Ramos (cell line): ENCODE results near the gene LRRC47.

Source experiments
- in situ Hi-C: fragments of 300-500 bp; cut with MboI; formaldehyde crosslinking; loops from one replicate; pipeline ENCODE4 v1.14.3; 2022; ENCODE audit warnings: low sequenced_read_pairs; ENCODE audit not compliant: unreplicated experiment

Gene LRRC47

GRCh38 chr1:3738943-3739342 is 57.4 kb downstream of the LRRC47 start:
- in situ Hi-C loops = no loop called here

GRCh38 chr1:3736708-3737107 is 59.6 kb downstream of the LRRC47 start:
- in situ Hi-C loops = no loop called here

- in situ Hi-C loops = no loop called here
Observed at GRCh38 chr1:3736131-3736561, 60.2 kb downstream of the LRRC47 start.

DNA sequence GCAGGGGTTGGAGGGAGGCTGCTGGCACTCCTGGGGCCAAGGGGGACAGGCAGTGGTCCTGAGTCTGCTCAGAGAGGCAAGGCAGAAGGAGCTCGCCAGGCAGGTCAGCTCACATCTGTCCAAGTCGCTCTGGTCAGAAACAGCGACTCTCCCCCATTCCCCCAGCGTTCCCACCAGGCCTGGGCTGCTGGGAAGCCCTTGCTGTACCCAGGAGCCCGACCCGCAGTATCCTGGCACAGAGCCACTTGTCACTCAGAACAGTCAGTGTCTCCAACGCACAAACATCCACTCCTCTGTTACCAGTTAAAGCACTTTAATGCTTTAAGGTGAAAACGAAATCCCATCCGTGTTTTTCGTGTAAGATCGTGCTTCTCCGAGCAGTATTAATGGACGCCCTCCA is 60.6 kb downstream of the LRRC47 start:
- in situ Hi-C loops = no loop called here

- in situ Hi-C loops = no loop called here
Observed at GRCh38 chr1:3735027-3735681, 61.1 kb downstream of the LRRC47 start.

GRCh38 chr1:3734602-3735001 is 61.7 kb downstream of the LRRC47 start:
- in situ Hi-C loops = no loop called here

- in situ Hi-C loops = no loop called here
Observed at GRCh38 chr1:3733883-3734589, 62.3 kb downstream of the LRRC47 start.

GRCh38 chr1:3733094-3733882 is 63.0 kb downstream of the LRRC47 start:
- in situ Hi-C loops = no loop called here

- in situ Hi-C loops = no loop called here
Observed at GRCh38 chr1:3732434-3733093, 63.7 kb downstream of the LRRC47 start.

DNA sequence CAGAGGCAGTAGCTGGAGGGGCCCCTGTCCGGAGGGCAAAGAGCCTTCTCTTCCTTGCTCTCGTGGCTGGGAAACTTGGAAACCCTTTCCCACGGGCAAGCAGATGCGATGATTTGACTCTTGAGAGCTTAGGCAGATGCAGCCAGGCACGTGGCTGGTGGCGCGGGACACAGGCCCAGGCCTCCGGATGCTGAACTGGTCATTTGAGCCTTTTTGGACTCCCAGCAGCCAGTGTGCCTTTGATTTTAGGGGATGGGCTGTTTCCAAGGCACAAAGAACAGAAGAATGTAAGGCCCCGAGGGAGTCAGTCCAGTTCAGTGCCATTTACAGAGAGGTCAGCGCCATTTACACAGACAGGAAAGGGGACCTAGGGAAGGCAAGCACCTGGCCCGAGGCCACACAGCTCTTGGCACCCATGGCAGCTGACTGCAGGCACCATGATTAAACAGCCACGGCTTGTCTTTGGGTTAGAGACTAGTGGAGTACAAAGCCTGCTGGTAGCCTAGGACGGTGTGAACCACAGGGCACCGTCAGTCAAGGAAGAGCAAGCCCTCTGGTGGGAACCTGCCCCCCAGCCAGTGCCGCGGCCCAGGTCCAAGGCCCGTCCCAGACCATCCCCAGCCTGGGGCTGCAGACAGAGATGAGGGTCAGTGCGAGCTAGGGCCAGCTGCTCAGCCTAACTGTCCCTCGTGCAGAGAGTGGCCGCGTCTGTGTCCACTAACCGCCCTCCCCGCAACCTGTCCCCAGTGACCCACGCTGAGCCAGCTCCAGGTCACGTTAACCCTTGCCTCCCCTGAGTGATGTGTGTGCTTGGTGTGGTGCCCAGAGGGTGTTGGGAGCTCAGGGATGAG is 64.5 kb downstream of the LRRC47 start:
- in situ Hi-C loops = no loop called here

GRCh38 chr1:3730543-3731247 is 65.6 kb downstream of the LRRC47 start:
- in situ Hi-C loops = no loop called here

- in situ Hi-C loops = loop anchor here (10.0 kb wide), 1 partner anchor 105 kb away; the partner anchor contains the start of gene TPRG1L
Observed at GRCh38 chr1:3729594-3730542, 66.4 kb downstream of the LRRC47 start.
